ENCODE measurements around the gene KNL1.

DNA sequence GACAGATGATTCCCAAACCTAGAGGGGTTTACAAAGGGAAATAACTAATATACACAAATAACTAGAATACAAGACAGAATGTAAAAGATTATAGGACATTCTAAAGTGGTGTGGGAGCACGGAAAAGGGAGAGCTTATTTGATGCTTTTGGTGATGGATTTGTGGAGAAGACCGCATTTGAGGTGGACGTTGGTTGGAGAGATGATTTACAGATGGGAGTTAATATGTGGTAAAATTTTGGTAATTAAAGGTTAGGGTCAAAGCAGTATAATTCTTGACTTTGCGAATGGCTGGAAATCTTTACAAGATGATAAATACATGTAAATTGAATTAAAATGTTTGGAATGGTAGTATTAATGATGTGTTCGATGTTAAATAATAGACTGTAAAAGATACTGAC, 1.2 kb downstream of the KNL1 start:
- TF ChIP-seq, protein P1, sequence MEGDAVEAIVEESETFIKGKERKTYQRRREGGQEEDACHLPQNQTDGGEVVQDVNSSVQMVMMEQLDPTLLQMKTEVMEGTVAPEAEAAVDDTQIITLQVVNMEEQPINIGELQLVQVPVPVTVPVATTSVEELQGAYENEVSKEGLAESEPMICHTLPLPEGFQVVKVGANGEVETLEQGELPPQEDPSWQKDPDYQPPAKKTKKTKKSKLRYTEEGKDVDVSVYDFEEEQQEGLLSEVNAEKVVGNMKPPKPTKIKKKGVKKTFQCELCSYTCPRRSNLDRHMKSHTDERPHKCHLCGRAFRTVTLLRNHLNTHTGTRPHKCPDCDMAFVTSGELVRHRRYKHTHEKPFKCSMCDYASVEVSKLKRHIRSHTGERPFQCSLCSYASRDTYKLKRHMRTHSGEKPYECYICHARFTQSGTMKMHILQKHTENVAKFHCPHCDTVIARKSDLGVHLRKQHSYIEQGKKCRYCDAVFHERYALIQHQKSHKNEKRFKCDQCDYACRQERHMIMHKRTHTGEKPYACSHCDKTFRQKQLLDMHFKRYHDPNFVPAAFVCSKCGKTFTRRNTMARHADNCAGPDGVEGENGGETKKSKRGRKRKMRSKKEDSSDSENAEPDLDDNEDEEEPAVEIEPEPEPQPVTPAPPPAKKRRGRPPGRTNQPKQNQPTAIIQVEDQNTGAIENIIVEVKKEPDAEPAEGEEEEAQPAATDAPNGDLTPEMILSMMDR (IDR thresholded peaks at IDR 0.05), result no peak
- no peak for TF ChIP-seq ZFX (IDR thresholded peaks at IDR 0.05; ENCODE audit: borderline replicate concordance)
